IMR-90 (cell line): ENCODE results near the gene LLCFC1. TPM values are rescaled to one million over a fixed set of nuclear protein-coding genes. Genes with fewer than 3 reads are reported as not detected.

ENCODE experiments used
- ATAC-seq: fragments of 200-7000 bp; cut with Tn5 transposase; 2 replicates; pipeline ENCODE4 v1.9.1; 2020; ENCODE audit warnings: low read depth, mild to moderate bottlenecking, moderate library complexity
- BruUV-seq: library from RNA; stranded (reverse); fragments of 400-500 nt; replicated peaks from 2 replicates; lab custom pipeline; 2021; lab: Mats Ljungman, UMichigan
- CTCF ChIA-PET: fragments of 300-600 bp; formaldehyde crosslinking; extraction: SDS; loops from one replicate; lab custom pipeline; 2021; ENCODE audit warnings: antibody characterized with exemption; lab: Yijun Ruan, JAX
- POLR2A ChIA-PET: fragments of 300-600 bp; sonication (Branson Sonifier 250); formaldehyde crosslinking; loops from one replicate; lab custom pipeline; 2022; ENCODE audit warnings: antibody characterized with exemption; ENCODE audit not compliant: unreplicated experiment; lab: Charles Lee
- DNase-seq: peaks from one replicate; pipeline ENCODE4 v3.0.0; 2013
- H2AFZ ChIP-seq: replicated peaks from 2 replicates; pipeline ENCODE3; 2013; ENCODE audit warnings: low read length, mild to moderate bottlenecking; ENCODE audit not compliant: poor library complexity
- H2AK5ac ChIP-seq: 2 replicates; pipeline ENCODE4 v1.6.1; 2013; ENCODE audit warnings: low read depth, low read length, inconsistent platforms
- H2AK9ac ChIP-seq: replicated peaks from 2 replicates; pipeline ENCODE3; 2013; ENCODE audit warnings: mild to moderate bottlenecking, low read depth, low read length, moderate library complexity; ENCODE audit not compliant: poor library complexity
- H2BK120ac ChIP-seq: 2 replicates; pipeline ENCODE4 v1.6.1; 2013; ENCODE audit warnings: low read depth, low read length, inconsistent platforms
- H2BK15ac ChIP-seq: 3 replicates; pipeline ENCODE4 v1.6.1; 2013; ENCODE audit warnings: low read depth, low read length, inconsistent platforms
- H2BK20ac ChIP-seq: 2 replicates; pipeline ENCODE4 v1.6.1; 2013; ENCODE audit warnings: low read depth, mild to moderate bottlenecking, inconsistent platforms, low read length, moderate library complexity
- H2BK5ac ChIP-seq: 2 replicates; pipeline ENCODE4 v1.6.1; 2013; ENCODE audit warnings: mild to moderate bottlenecking, low read depth, low read length, inconsistent platforms; ENCODE audit not compliant: poor library complexity, severe bottlenecking
- H3K14ac ChIP-seq: replicated peaks from 2 replicates; pipeline ENCODE4 v1.6.1; 2013; ENCODE audit warnings: low read depth, low read length, inconsistent platforms
- H3K18ac ChIP-seq: 2 replicates; pipeline ENCODE4 v1.6.1; 2013; ENCODE audit warnings: low read depth, low read length, control low read depth
- H3K23ac ChIP-seq: 2 replicates; pipeline ENCODE4 v1.6.1; 2013; ENCODE audit warnings: low read depth, low read length, inconsistent platforms
- H3K27ac ChIP-seq: 2 replicates; pipeline ENCODE4 v1.5.1; 2013; ENCODE audit warnings: mild to moderate bottlenecking, control low read depth, low read length; ENCODE audit not compliant: insufficient read depth
- H3K27me3 ChIP-seq: 2 replicates; pipeline ENCODE4 v1.6.1; 2013; ENCODE audit warnings: low read length; ENCODE audit not compliant: control insufficient read depth, insufficient read depth
- H3K36me3 ChIP-seq: 2 replicates; pipeline ENCODE4 v1.6.1; 2013; ENCODE audit warnings: low read length, mixed read lengths; ENCODE audit not compliant: control insufficient read depth, insufficient read depth
- H3K4ac ChIP-seq: 2 replicates; pipeline ENCODE4 v1.6.1; 2013; ENCODE audit warnings: low read depth, low read length, inconsistent platforms
- H3K4me1 ChIP-seq: 2 replicates; pipeline ENCODE4 v1.6.1; 2013; ENCODE audit warnings: low read length, mixed read lengths; ENCODE audit not compliant: control insufficient read depth, insufficient read depth
- H3K4me2 ChIP-seq: 2 replicates; pipeline ENCODE4 v1.6.1; 2013; ENCODE audit warnings: low read depth, mild to moderate bottlenecking, control low read depth, low read length, moderate library complexity
- H3K4me3 ChIP-seq: 2 replicates; pipeline ENCODE4 v1.5.1; 2013; ENCODE audit warnings: low read depth, mild to moderate bottlenecking, control low read depth, low read length, moderate library complexity; ENCODE audit not compliant: insufficient read depth
- H3K56ac ChIP-seq: 2 replicates; pipeline ENCODE4 v1.6.1; 2013; ENCODE audit warnings: low read length, inconsistent platforms; ENCODE audit not compliant: insufficient read depth; ENCODE audit errors: extremely low read depth
- H3K79me1 ChIP-seq, 2 experiments: 2 replicates each; pipeline ENCODE4 v1.6.1; 2013; ENCODE audit warnings: low read length in 2 of 2, inconsistent platforms in 1 of 2, low read depth in 1 of 2
- H3K9ac ChIP-seq: 2 replicates; pipeline ENCODE4 v1.6.1; 2013; ENCODE audit warnings: low read depth, low read length, control low read depth
- H3K9me1 ChIP-seq: 2 replicates; pipeline ENCODE4 v1.6.1; 2013; ENCODE audit warnings: low read length, inconsistent platforms; ENCODE audit not compliant: insufficient read depth
- H3K9me3 ChIP-seq: 2 replicates; pipeline ENCODE4 v1.6.1; 2013; ENCODE audit warnings: low read length; ENCODE audit not compliant: control insufficient read depth, insufficient read depth
- H4K20me1 ChIP-seq: 2 replicates; pipeline ENCODE4 v1.6.1; 2013; ENCODE audit warnings: low read length, inconsistent platforms; ENCODE audit not compliant: insufficient read depth
- H4K5ac ChIP-seq: 2 replicates; pipeline ENCODE4 v1.6.1; 2013; ENCODE audit warnings: mild to moderate bottlenecking, low read depth, low read length, control low read depth
- H4K8ac ChIP-seq, 2 experiments: 2 replicates each; pipeline ENCODE4 v1.6.1; 2013; ENCODE audit warnings: low read depth in 2 of 2, low read length in 2 of 2, control low read depth in 1 of 2, inconsistent platforms in 1 of 2
- H4K91ac ChIP-seq: 2 replicates; pipeline ENCODE4 v1.6.1; 2013; ENCODE audit warnings: low read depth, low read length, inconsistent platforms; ENCODE audit not compliant: insufficient read depth
- BHLHE40 ChIP-seq: fragments of 150-350 bp; IDR thresholded peaks from 2 replicates; pipeline ENCODE4 v1.6.1; 2016; ENCODE audit warnings: mild to moderate bottlenecking, low read depth, low read length
- FOS ChIP-seq: fragments of 150-350 bp; IDR thresholded peaks from 2 replicates; pipeline ENCODE4 v1.6.1; 2016; ENCODE audit warnings: low read depth, low read length
- MAFK ChIP-seq: IDR thresholded peaks from 2 replicates; pipeline ENCODE4 v1.6.1; 2012; ENCODE audit warnings: low read depth, low read length, improper control_type of control experiment
- MXI1 ChIP-seq: IDR thresholded peaks from 2 replicates; pipeline ENCODE4 v1.6.1; 2012; ENCODE audit warnings: low read depth, mild to moderate bottlenecking, low read length, moderate library complexity, borderline replicate concordance
- NFE2L2 ChIP-seq: fragments of 150-350 bp; IDR thresholded peaks from 2 replicates; pipeline ENCODE4 v1.6.1; 2016; ENCODE audit warnings: low read depth, mild to moderate bottlenecking, low read length
- POLR2A ChIP-seq: IDR thresholded peaks from 2 replicates; pipeline ENCODE4 v1.6.1; 2012; ENCODE audit warnings: mild to moderate bottlenecking, low read depth, low read length
- WGBS, 2 experiments: methylation state at CpG; one replicate each; pipeline versions ENCODE4 v1.1.5 to v1.1.7; 2013; ENCODE audit warnings: missing lambda C conversion rate in 2 of 2; ENCODE audit not compliant: insufficient read length in 1 of 2; ENCODE audit errors: extremely low coverage in 2 of 2; 5-methylcytosine and 5-hydroxymethylcytosine counted together
- dilution Hi-C: fragments of 300-500 bp; cut with HindIII; formaldehyde crosslinking; loops from one replicate; pipeline ENCODE4 v1.14.3; 2018; ENCODE audit warnings: low sequenced_read_pairs; ENCODE audit not compliant: unreplicated experiment
- in situ Hi-C: fragments of 300-500 bp; cut with MboI; formaldehyde crosslinking; loops from 3 replicates; pipeline ENCODE4 v1.14.3; 2019; ENCODE audit warnings: low sequenced_read_pairs, inconsistent platforms, mixed read lengths
- intact Hi-C: fragments of 100-400 bp; cut with micrococcal nuclease; formaldehyde crosslinking; loops from 2 replicates; pipeline ENCODE4 v1.10.0; 2022
- polyA plus RNA-seq, 3 experiments: library from polyadenylated mRNA; depleted of rRNA; stranded (reverse); fragments of >200 nt; gene quantifications; 2 replicates each; pipeline ENCODE4 v1.2.3, GENCODE V29; 2012; ENCODE audit warnings: low replicate concordance in 1 of 3
- total RNA-seq: library from RNA; depleted of rRNA; stranded (reverse); fragments of >200 nt; gene quantifications from 2 replicates; pipeline ENCODE4 v1.2.3, GENCODE V29; 2012
- TF ChIP-seq, protein P1 (sequence below): fragments of 150-350 bp; IDR thresholded peaks from 2 replicates; pipeline ENCODE4 v1.6.1; 2016; ENCODE audit warnings: low read depth, mild to moderate bottlenecking, low read length, moderate library complexity, borderline replicate concordance

Gene LLCFC1
- total and polyA plus RNA-seq, 2 of the 4 experiments (the other 2 are of a cell fraction), result not detected

DNA sequence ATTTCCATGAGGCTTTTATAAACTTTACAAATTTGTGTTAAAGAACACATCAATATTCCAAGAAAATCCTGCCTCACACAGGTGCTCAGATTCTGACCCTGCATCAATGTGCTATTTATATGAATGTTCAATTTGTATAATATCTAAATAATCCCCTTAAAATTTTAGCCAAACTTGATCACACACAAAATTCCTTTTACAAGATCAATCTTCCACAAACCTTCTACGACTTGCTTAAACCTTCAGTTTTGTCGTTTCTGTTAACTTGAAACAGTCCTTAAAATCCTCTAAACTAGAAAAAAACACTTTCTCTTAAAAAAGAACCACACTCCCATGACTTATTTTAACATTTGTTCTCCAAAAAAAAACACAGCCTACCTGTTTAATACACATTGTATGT lies 33.5 kb upstream of the LLCFC1 start:
- H3K18ac ChIP-seq, result no peak overlapping the region
- no peak overlapping the region for H4K8ac ChIP-seq
- no peak overlapping the region for H3K4me3 ChIP-seq
- no peak overlapping the region for H3K4ac ChIP-seq
- no peaks in the 10 kb centered on the region for H4K20me1 ChIP-seq
- WGBS, 2 experiments, result no CpG with 5 or more reads among the region's 2 CpGs
- BruUV-seq, result no TSS peak
- ChIA-PET POLR2A (no interaction called here), CTCF (no interaction called here)
- no peak overlapping the region for H3K23ac ChIP-seq
- dilution Hi-C loops, result no loop called here
- in situ Hi-C loops, result no loop called here
- H3K14ac ChIP-seq, result no peak overlapping the region
- H3K56ac ChIP-seq, result no peak overlapping the region
- no peak overlapping the region for H3K9ac ChIP-seq
- no peak overlapping the region for H2BK5ac ChIP-seq
- no peak overlapping the region for H3K27ac ChIP-seq
- DNase-seq, result no peak
- no peak for ATAC-seq
- H2BK15ac ChIP-seq, result no peak overlapping the region
- no peaks in the 10 kb centered on the region for H3K36me3 ChIP-seq
- no peak overlapping the region for H2AFZ ChIP-seq
- no peaks in the 10 kb centered on the region for H3K4me1 ChIP-seq
- no peaks in the 10 kb centered on the region for H3K27me3 ChIP-seq
- H3K4me2 ChIP-seq, result no peak overlapping the region
- H4K91ac ChIP-seq, result no peak overlapping the region
- peaks cover 6% of the 10 kb centered on the region for H3K9me3 ChIP-seq
- no peak overlapping the region for H2AK9ac ChIP-seq
- H2AK5ac ChIP-seq, result no peak overlapping the region
- no peak overlapping the region for H2BK20ac ChIP-seq
- no peaks in the 10 kb centered on the region for H3K79me1 ChIP-seq
- H4K5ac ChIP-seq, result no peak overlapping the region
- no peak for TF ChIP-seq MAFK
- TF ChIP-seq MXI1, result no peak
- TF ChIP-seq POLR2A, result no peak
- no peak for TF ChIP-seq BHLHE40
- TF ChIP-seq NFE2L2, result no peak
- TF ChIP-seq FOS, result no peak
- TF ChIP-seq, protein P1, sequence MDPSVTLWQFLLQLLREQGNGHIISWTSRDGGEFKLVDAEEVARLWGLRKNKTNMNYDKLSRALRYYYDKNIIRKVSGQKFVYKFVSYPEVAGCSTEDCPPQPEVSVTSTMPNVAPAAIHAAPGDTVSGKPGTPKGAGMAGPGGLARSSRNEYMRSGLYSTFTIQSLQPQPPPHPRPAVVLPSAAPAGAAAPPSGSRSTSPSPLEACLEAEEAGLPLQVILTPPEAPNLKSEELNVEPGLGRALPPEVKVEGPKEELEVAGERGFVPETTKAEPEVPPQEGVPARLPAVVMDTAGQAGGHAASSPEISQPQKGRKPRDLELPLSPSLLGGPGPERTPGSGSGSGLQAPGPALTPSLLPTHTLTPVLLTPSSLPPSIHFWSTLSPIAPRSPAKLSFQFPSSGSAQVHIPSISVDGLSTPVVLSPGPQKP, result no peak
- intact Hi-C loops, result no loop called here
- no peak overlapping the region for H2BK120ac ChIP-seq
- no peaks in the 10 kb centered on the region for H3K9me1 ChIP-seq
